Esophagus mucosa (tissue), 1 donor: ENCODE data around the gene CSPG4. TPM values are rescaled to one million over a fixed set of nuclear protein-coding genes. Genes with fewer than 3 reads are reported as not detected.
"Not testable (repeated sequence)": the region's sequence is repeated elsewhere in the genome, so short reads cannot be mapped to it uniquely, and the experiment has no call there.

Experiments
- ATAC-seq: fragments of 200-7000 bp; cut with Tn5 transposase; one replicate; pipeline ENCODE4 v1.9.1; 2020
- total RNA-seq: library from RNA; stranded (reverse); gene quantifications from one replicate; pipeline ENCODE4 v1.2.4, GENCODE V29; 2023
- donor health status: DM: yes; HTN: yes; CAD: no.

CSPG4 gene
- total RNA-seq, 1 donor from 2014 or later = 1.9 TPM

GRCh38 chr15:75687486-75688277 lies 25.0 kb downstream of the CSPG4 start:
- no peak for ATAC-seq

GRCh38 chr15:75686212-75686642 lies 26.4 kb downstream of the CSPG4 start:
- ATAC-seq = peak; percentile 79

GRCh38 chr15:75685195-75685594 lies 27.5 kb downstream of the CSPG4 start:
- ATAC-seq = no peak

- no peak for ATAC-seq
Measured at GRCh38 chr15:75684648-75685047, 28.0 kb downstream of the CSPG4 start.

GRCh38 chr15:75683646-75684312 lies 28.9 kb downstream of the CSPG4 start:
- peak; percentile 62 for ATAC-seq

GRCh38 chr15:75682181-75683135 lies 30.2 kb downstream of the CSPG4 start:
- no peak for ATAC-seq

GRCh38 chr15:75680007-75680789 lies 32.5 kb downstream of the CSPG4 start:
- no peak for ATAC-seq

GRCh38 chr15:75678324-75678690 lies 34.3 kb downstream of the CSPG4 start:
- ATAC-seq = not testable (repeated sequence)

- no peak for ATAC-seq
Measured at GRCh38 chr15:75677465-75678323, 35.0 kb downstream of the CSPG4 start.

- no peak for ATAC-seq
Measured at GRCh38 chr15:75676688-75677464, 35.8 kb downstream of the CSPG4 start.

GRCh38 chr15:75675579-75676404 lies 36.9 kb downstream of the CSPG4 start:
- ATAC-seq = no peak

- no peak for ATAC-seq
Measured at GRCh38 chr15:75674366-75674765, 38.3 kb downstream of the CSPG4 start.

- no peak for ATAC-seq
Measured at GRCh38 chr15:75673426-75674235, 39.0 kb downstream of the CSPG4 start.

GRCh38 chr15:75672646-75673425 lies 39.8 kb downstream of the CSPG4 start:
- ATAC-seq = no peak

GRCh38 chr15:75671730-75672602 lies 40.7 kb downstream of the CSPG4 start:
- ATAC-seq = no peak

GRCh38 chr15:75669879-75670212 lies 42.8 kb downstream of the CSPG4 start:
- ATAC-seq = no peak
